ENCODE measurements around the gene MRTFA.
"Not testable (repeated sequence)": the region's sequence is repeated elsewhere in the genome, so short reads cannot be mapped to it uniquely, and the experiment has no call there.

The MRTFA gene

GRCh38 chr22:40560551-40560950 is 76.0 kb downstream of the MRTFA start:
- Mint-ChIP-seq H3K27me3 (no peaks in the 10 kb centered on the region), H3K9me3 (no peaks in the 10 kb centered on the region), H3K4me3 (no peak overlapping the region), H3K36me3 (peaks cover 9% of the 10 kb centered on the region), H3K4me1 (no peaks in the 10 kb centered on the region), H3K27ac (no peak overlapping the region)
- CTCF ChIA-PET, result interaction anchor here (1.1 kb wide), 1 partner anchor 53 kb away, joined by 4 read pairs; no protein-coding TSS in a partner anchor
- DNase-seq, result no peak

GRCh38 chr22:40557972-40558371 is 78.5 kb downstream of the MRTFA start:
- Mint-ChIP-seq H3K27ac (no peak overlapping the region), H3K9me3 (peaks cover 11% of the 10 kb centered on the region), H3K4me3 (no peak overlapping the region), H3K27me3 (no peaks in the 10 kb centered on the region), H3K36me3 (peaks cover 24% of the 10 kb centered on the region), H3K4me1 (peaks cover 4% of the 10 kb centered on the region)
- no peak for DNase-seq
- CTCF ChIA-PET, result no interaction called here

- H3K27me3 Mint-ChIP-seq, result no peaks in the 10 kb centered on the region
- CTCF ChIA-PET, result no interaction called here
- H3K27ac Mint-ChIP-seq, result no peak overlapping the region
- H3K36me3 Mint-ChIP-seq, result peaks cover 37% of the 10 kb centered on the region
- H3K4me1 Mint-ChIP-seq, result peaks cover 10% of the 10 kb centered on the region
- peaks cover 23% of the 10 kb centered on the region for H3K9me3 Mint-ChIP-seq
- H3K4me3 Mint-ChIP-seq, result no peak overlapping the region
- no peak for DNase-seq
These were observed 79.9 kb downstream of the MRTFA start for GRCh38 chr22:40556641-40557040.

- H3K4me1 Mint-ChIP-seq, H3K27me3 Mint-ChIP-seq, CTCF ChIA-PET, DNase-seq, H3K4me3 Mint-ChIP-seq, H3K27ac Mint-ChIP-seq: not testable (repeated sequence)
- Mint-ChIP-seq H3K36me3 (peaks cover 40% of the 10 kb centered on the region), H3K9me3 (peaks cover 23% of the 10 kb centered on the region)
These were observed 82.5 kb downstream of the MRTFA start for GRCh38 chr22:40554023-40554422.

- peaks cover 42% of the 10 kb centered on the region for H3K36me3 Mint-ChIP-seq
- peaks cover 10% of the 10 kb centered on the region for H3K4me1 Mint-ChIP-seq
- no peak overlapping the region for H3K4me3 Mint-ChIP-seq
- H3K9me3 Mint-ChIP-seq, result peaks cover 23% of the 10 kb centered on the region
- DNase-seq, result no peak
- no peaks in the 10 kb centered on the region for H3K27me3 Mint-ChIP-seq
- no peak overlapping the region for H3K27ac Mint-ChIP-seq
- CTCF ChIA-PET, result no interaction called here
These were observed 83.4 kb downstream of the MRTFA start for GRCh38 chr22:40553014-40553554.

- CTCF ChIA-PET, result interaction anchor here (0.9 kb wide), 1 partner anchor 23 kb away, joined by 3 read pairs; no protein-coding TSS in a partner anchor
- Mint-ChIP-seq H3K27me3 (no peaks in the 10 kb centered on the region), H3K36me3 (peaks cover 45% of the 10 kb centered on the region), H3K4me3 (no peak overlapping the region), H3K9me3 (peaks cover 23% of the 10 kb centered on the region), H3K4me1 (peaks cover 10% of the 10 kb centered on the region), H3K27ac (no peak overlapping the region)
- DNase-seq, result no peak
These were observed 84.4 kb downstream of the MRTFA start for GRCh38 chr22:40552070-40552469.

- no peak for DNase-seq
- Mint-ChIP-seq H3K4me3 (no peak overlapping the region), H3K4me1 (peaks cover 3% of the 10 kb centered on the region), H3K36me3 (peaks cover 36% of the 10 kb centered on the region), H3K9me3 (peaks cover 10% of the 10 kb centered on the region), H3K27me3 (no peaks in the 10 kb centered on the region), H3K27ac (no peak overlapping the region)
- CTCF ChIA-PET, result no interaction called here
These were observed 88.8 kb downstream of the MRTFA start for GRCh38 chr22:40547729-40548143.

- Mint-ChIP-seq H3K27me3 (no peaks in the 10 kb centered on the region), H3K36me3 (peaks cover 25% of the 10 kb centered on the region), H3K4me3 (no peak overlapping the region), H3K9me3 (no peaks in the 10 kb centered on the region), H3K27ac (no peak overlapping the region), H3K4me1 (peaks cover 14% of the 10 kb centered on the region)
- CTCF ChIA-PET, result no interaction called here
- no peak for DNase-seq
These were observed 91.8 kb downstream of the MRTFA start for GRCh38 chr22:40544758-40545157.

- peaks cover 14% of the 10 kb centered on the region for H3K4me1 Mint-ChIP-seq
- no peaks in the 10 kb centered on the region for H3K27me3 Mint-ChIP-seq
- DNase-seq, result no peak
- CTCF ChIA-PET, result interaction anchor here (0.7 kb wide), 1 partner anchor 278 kb away, joined by 3 read pairs; no protein-coding TSS in a partner anchor
- H3K4me3 Mint-ChIP-seq, result no peak overlapping the region
- peaks cover 22% of the 10 kb centered on the region for H3K36me3 Mint-ChIP-seq
- H3K27ac Mint-ChIP-seq, result no peak overlapping the region
- no peaks in the 10 kb centered on the region for H3K9me3 Mint-ChIP-seq
These were observed 93.5 kb downstream of the MRTFA start for GRCh38 chr22:40542821-40543540.

GRCh38 chr22:40541300-40541699 is 95.2 kb downstream of the MRTFA start:
- H3K4me3 Mint-ChIP-seq, result no peak overlapping the region
- no peak overlapping the region for H3K27ac Mint-ChIP-seq
- no peaks in the 10 kb centered on the region for H3K27me3 Mint-ChIP-seq

GRCh38 chr22:40540265-40540664 is 96.3 kb downstream of the MRTFA start:
- CTCF ChIA-PET, result no interaction called here
- DNase-seq, result no peak
- H3K4me1 Mint-ChIP-seq, result peaks cover 19% of the 10 kb centered on the region
- H3K9me3 Mint-ChIP-seq, result no peaks in the 10 kb centered on the region
- H3K4me3 Mint-ChIP-seq, result no peak overlapping the region
- no peaks in the 10 kb centered on the region for H3K27me3 Mint-ChIP-seq
- H3K36me3 Mint-ChIP-seq, result peaks cover 11% of the 10 kb centered on the region
- H3K27ac Mint-ChIP-seq, result peak overlapping the region; percentile 25

More at GRCh38 chr22:40541300-40541699, 95.2 kb downstream of the MRTFA start:
- no peaks in the 10 kb centered on the region for H3K9me3 Mint-ChIP-seq
- DNase-seq, result no peak
- CTCF ChIA-PET, result interaction anchor here (0.7 kb wide), 1 partner anchor 21 kb away, joined by 3 read pairs; no protein-coding TSS in a partner anchor
- peaks cover 14% of the 10 kb centered on the region for H3K36me3 Mint-ChIP-seq
- H3K4me1 Mint-ChIP-seq, result peaks cover 14% of the 10 kb centered on the region

GRCh38 chr22:40536149-40536548 is 100.4 kb downstream of the MRTFA start:
- H3K4me3 Mint-ChIP-seq, H3K9me3 Mint-ChIP-seq, H3K27me3 Mint-ChIP-seq, DNase-seq, CTCF ChIA-PET, H3K27ac Mint-ChIP-seq, H3K36me3 Mint-ChIP-seq: not testable (repeated sequence)
- H3K4me1 Mint-ChIP-seq, result peaks cover 49% of the 10 kb centered on the region

- Mint-ChIP-seq H3K4me1 (peaks cover 49% of the 10 kb centered on the region), H3K36me3 (peaks cover 8% of the 10 kb centered on the region), H3K4me3 (no peak overlapping the region), H3K27ac (peak overlapping the region; percentile 80), H3K27me3 (no peaks in the 10 kb centered on the region), H3K9me3 (no peaks in the 10 kb centered on the region)
- DNase-seq, result no peak
- CTCF ChIA-PET, result interaction anchor here (1.1 kb wide), 1 partner anchor 110 kb away, joined by 4 read pairs; no protein-coding TSS in a partner anchor
These were observed 100.9 kb downstream of the MRTFA start for GRCh38 chr22:40535642-40536041.

- Mint-ChIP-seq H3K36me3 (peaks cover 9% of the 10 kb centered on the region), H3K4me3 (no peak overlapping the region), H3K27me3 (no peaks in the 10 kb centered on the region), H3K27ac (peak overlapping the region; percentile 80), H3K9me3 (no peaks in the 10 kb centered on the region), H3K4me1 (peaks cover 53% of the 10 kb centered on the region)
- no peak for DNase-seq
- CTCF ChIA-PET, result interaction anchor here (1.1 to 2.4 kb wide), 2 partner anchors 10 to 110 kb away, joined by 4 to 17 read pairs; no protein-coding TSS in a partner anchor
These were observed 101.4 kb downstream of the MRTFA start for GRCh38 chr22:40535189-40535512.
